Germinal center (tissue), 1 donor: ENCODE data around the gene ATXN1.
"Not testable (repeated sequence)": the region's sequence is repeated elsewhere in the genome, so short reads cannot be mapped to it uniquely, and the experiment has no call there.

ENCODE experiments used
- DNase-seq: peaks from one replicate; pipeline ENCODE4 v3.0.0; 2012; ENCODE audit warnings: mixed read lengths, low spot score

The ATXN1 gene

DNA sequence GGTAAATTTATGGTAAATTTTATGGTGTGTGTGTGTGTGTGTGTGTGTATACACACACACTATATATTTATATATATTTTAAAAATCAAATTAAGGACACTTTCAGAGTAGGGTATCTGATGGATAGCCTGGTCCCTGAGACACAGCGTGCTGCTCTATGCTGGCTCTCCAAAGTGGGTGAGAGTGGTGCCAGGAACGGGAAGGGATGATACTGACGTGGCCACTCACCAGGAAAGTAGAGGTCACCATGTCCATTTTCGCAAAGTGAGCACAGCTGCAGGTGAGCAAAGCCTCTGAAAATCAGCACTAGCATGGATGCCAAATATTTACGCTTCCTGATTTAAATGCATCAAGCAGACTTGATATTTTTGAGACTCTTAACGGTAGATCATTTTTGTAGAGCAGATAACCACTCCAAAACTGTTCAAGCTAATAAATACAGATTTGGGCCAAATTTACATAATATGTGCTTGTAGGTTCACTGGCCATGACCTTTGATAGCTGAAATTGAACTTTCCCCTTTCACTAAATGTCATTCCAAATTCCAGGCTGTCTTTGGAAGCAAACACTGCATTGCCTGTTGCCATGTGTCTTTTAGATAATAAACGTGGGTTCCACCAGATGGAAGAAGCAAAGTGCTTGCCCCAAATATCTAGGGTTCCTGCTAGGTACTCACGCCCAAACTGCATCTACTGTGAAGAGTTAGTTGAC lies 116.6 kb downstream of the ATXN1 start:
- no peak for DNase-seq

DNA sequence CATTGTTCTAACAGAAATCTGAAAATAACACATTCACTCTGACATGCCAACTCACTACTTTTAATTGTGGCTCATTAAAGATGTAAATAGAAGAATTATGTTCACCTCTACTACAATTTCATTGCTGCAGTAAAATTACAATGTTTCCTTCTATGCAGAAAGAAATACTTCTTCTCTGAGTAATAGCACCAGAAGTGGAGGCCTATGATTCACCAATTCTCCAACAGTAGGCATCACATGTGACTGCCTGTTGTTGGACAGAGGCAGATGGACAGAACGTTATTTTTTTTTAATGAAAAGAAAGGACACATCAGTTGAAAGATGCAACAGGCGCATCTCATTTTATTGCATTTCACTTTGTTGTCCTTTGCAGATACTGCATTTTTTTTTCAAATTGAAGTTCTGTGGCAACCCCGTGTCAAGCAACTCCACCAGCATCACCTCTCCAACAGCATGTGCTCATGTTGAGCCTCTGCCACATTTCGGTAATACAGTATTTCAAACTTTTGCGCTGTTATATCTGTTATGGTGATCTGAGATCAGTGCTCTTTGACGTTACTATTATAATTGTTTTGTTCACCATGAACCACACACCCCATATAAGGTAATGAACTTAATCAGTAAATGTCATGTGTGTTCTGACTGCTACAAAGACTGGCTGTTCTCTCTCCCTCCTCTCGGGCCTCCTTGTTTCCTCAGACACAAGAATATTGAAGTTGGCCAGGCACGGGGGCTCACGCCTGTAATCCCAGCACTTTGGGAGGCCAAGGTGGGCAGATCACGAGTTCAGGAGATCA lies 121.4 kb downstream of the ATXN1 start:
- DNase-seq = no peak

DNA sequence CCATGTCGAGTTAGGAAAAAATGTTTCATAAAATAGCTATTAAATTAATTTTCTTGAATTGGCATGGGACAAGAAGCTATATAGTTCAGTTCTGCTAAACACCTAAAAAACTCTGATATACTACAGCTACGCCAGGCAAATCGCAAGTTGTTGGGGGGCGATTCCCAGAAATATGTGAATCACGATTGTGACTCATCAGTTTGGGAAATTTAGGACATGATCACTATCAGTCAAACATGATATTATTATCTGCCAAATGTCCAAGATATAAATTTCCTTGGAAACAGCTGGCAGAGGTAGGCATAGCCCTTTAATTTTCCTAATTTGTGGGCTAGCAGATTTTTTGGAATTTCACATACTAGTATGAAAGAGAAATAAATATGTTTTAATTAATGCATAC lies 123.6 kb downstream of the ATXN1 start:
- DNase-seq = no peak

DNA sequence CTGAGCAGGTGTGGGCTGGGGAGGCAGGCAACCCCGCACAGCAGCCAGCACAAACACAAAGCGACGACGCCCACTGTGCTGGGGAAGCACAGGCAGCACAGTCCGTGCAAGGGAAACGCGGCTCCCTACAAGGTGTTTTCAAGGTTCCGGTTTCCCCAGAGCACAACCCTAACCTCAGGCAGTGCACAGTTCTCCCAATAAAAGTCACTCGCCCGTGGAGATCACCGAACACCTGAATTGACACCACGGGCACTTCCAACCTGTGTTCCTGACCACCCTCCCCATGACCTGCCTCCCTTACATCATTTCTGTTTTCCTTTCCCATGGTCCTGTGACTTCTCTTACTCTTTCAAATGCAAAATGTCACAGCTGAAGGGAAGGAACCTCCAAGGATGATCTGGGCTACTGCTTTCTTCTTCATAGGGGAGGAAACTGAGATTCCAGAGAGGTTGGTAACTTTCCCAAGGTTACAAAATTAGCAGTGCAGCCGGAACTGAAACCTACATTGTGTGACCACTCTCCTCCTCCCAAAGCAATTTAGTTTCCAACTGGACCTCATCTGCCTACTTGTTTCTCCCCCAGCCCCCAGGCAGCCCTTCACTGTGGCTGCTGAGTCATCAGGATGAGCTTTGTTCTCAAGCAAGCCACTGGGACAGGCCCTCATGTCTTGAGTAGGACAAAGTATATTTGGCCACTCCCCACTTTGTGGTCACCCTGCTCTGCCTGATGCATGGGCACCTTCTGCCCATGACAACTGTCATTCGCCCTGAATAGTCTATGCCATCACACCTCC lies 125.3 kb downstream of the ATXN1 start:
- no peak for DNase-seq

DNA sequence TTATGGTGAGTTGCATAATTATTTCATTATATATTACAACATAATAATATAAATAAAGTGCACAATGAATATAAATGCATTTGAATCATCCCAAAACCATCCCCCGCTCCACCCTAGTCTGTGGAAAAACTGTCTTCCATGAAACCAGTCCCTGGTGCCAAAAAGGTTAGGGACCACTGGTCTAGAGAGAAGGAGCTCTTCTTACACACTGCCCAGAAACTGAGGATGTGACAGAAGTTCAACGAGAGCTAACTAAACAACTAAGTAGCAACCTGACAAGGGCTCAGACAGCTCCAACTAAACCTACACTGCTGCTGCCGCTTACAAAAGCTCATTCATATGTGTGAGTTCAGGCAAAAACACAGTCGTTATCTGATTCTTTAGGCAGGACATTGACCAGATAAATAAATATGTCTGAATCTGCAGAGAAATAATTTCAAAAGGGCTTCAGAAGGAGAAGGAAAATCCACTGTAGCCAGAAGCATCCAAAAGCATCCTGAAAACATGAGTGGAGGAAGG lies 125.9 kb downstream of the ATXN1 start:
- DNase-seq = no peak

DNA sequence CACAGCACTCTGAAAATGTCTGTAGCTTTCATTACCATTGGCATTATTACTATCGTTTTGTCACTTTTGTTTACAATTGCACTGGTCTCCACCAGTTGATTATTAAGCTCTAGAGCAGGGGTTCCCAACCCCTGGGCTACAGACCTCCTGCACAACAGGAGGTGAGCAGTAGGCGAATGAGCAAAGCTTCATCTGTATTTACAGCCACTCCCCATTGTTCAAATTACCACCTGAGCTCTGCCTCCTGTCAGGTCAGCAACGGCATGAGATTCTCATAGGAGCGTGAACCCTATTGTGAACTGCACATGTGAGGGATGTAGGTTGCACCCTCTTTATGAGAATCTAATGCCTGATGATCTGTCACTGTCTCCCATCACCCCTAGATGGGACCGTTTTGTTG lies 126.4 kb downstream of the ATXN1 start:
- no peak for DNase-seq

DNA sequence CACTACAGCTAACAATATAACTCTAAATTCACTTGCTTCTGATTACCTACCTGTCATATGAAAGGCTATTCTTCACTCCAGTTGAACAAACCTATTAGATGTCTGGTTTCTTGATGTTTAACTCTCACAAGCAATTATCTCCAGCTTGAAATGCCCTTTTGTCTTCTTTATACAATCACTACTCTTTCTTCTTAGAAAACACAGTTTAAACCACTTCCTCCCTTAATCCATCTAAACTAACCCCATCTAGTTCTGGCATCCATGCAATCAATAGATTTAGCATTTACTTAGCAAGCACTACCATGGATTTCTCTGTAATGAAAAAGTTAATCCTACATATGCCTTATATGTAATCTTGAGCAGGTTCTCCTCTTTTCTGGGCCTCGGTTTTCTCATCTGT lies 127.3 kb downstream of the ATXN1 start:
- DNase-seq = no peak

DNA sequence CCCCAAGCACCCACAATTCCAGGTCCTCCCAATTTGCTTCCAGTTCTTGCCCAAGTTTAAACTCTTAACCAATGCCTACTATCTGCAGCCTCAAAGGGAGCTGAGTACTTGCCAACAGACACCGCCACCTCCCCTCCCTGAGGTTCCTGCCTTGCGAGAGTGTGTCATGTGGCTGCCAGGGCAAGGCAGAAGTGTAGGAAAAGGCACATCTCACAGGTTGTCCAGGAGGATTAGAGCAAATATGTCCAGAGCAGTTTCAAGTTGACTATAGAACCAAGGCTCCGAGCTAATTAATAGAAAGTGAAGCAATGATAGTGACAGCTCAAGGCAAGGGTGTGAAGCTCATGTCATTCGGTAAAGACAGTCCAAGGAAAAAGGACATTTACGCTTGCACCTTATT lies 127.8 kb downstream of the ATXN1 start:
- no peak for DNase-seq

DNA sequence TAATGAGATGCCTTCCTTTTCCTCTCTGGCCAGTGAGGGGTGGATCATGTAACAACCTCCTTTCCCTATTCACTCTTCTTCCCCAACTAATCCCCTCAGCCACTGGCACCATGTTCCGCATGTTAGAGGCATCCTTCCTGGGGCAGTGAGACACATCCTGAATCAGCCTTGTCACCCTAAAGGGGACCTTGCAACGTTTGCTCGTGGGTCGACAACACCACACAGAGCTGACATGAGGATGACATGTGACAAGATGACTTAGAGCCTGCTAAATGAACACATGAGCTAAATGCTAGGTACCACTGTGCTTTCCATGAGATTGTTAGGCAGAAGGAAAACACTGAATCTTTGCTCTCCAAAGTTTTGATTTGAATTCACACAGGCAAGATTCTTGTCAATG lies 129.2 kb downstream of the ATXN1 start:
- DNase-seq = no peak

DNA sequence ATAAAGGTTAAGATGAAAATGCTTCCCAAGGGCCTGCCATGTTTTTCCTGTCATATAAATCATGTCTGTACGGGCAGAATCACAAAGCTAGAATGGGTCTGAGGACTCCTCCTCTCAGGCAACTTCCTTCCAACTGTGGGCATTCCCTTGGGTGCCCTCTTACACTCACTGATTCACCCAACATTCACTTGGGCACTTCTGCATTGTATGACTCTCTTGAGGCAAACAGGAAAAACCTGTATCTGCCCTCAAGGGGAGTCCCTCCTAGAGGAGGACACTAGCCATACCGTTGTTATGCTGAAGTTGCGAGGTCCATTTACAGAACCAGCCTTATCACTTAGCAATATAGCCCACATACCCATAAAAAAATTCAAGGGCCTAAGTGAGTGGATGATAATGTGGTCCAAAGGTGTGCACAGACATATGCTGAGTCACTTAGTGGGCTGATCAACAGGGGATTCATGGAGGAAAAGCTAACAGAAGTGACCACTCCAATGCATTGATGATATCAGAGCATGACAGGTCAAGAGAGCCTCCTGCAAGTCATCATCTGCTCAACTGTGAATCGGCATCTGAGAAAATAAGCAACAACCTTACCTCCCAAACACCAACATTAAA lies 131.1 kb downstream of the ATXN1 start:
- no peak for DNase-seq

DNA sequence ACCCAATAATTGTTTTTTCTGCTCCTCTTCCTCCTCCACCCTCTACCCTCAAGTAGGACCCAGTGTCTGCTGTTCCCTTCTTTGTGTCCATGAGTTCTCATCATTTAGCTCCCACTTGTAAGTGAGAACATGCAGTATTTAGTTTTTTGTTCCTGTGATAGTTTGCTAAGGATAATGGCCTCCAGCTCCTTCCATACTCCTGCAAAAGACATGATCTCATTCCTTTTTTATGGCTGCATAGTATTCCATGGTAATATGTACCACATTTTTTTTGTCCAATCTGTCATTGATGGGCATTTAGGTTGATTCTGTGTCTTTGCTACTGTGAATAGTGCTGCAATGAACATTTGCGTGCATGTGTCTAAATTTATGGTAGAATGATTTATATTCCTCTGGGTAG lies 132.7 kb downstream of the ATXN1 start:
- not testable (repeated sequence) for DNase-seq

DNA sequence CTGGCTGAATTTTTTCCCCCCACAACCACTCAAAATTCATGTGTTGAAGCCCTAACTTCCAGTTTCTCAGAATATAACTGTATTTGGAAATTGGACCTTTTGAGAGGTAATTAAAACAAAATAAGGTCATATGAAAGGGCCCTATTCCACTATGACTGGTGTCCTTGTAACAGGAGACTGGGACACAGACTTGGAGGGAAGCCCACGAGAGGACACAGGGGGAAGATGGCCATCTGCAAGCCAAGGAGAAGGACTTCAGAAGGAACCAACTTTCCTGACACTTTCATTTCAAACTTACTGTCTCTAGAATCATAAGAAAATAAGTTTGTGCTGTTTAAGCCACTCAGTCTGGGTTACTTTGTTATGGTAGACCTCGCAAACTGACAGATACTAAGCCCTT lies 134.6 kb downstream of the ATXN1 start:
- no peak for DNase-seq

DNA sequence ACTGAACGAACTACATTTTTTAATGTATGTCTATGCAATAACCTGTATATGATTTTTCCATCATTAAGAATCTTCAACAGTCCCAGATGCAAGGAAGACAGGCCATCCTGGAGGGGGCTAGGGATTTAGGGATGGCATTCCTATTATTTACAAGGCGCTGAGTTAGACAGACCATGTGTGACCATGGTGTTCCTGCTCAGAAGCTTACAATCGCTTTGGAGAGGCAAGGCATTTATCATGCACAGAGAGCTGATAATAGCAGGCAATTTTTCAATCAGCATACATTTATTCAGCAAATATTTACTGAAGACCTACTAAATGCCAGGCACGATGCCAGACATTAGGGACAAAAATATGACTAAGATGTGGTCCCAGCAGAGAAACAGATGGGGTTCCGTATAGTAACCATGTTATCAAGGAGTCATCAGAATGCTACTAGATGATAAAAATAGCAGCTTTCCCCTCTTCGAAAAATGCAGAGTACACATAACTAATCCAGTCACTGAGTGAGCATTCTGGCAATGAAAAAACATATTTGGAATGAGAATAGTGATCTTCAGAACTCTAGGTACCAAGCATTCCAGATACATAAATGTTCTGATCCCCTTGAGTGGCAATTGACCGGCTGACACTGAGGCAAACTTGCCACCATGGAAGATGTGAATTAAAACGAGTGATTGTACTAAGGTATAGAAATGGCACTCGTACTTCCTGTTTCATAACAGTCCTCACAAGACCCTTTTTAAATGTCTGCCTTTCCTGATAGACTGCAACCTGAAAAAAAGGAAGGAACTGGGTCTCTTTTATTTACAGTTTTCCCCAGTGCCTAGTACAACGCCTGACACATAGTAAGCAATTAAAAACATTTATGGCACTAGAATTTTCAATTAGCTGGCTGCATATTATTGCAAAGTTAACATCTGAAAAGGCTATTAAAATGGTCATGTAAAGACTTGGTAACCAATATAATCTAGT lies 135.7 kb downstream of the ATXN1 start:
- no peak for DNase-seq

DNA sequence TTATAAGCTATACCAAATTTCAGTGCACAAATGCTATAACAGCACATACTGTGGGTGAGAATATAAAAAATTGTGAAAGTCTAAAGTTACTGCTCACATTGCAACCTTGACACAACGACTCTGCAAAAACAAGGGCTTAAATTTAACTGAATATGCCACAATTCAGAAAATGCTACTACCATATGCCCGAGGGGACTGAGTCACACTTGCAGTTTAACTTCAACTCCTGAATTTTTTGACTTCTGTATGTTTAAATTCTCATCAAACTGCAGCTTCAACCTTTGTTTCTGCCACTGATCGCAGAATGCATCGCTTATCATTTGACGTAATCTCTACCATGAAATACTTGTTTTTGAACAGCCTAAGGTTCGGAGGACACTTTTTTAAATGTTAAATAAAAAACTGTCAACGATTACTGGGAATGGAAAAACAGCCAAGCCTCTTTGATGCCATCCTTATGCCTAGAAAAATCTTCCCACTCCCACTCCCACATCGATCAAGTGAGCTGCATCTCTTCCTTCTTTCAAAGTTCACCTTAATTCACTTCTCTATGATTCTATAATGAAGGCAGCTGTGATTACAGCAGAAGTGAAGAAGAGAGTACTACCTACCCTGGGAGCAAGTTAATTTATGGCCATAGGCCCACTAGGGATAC lies 136.5 kb downstream of the ATXN1 start:
- no peak for DNase-seq

DNA sequence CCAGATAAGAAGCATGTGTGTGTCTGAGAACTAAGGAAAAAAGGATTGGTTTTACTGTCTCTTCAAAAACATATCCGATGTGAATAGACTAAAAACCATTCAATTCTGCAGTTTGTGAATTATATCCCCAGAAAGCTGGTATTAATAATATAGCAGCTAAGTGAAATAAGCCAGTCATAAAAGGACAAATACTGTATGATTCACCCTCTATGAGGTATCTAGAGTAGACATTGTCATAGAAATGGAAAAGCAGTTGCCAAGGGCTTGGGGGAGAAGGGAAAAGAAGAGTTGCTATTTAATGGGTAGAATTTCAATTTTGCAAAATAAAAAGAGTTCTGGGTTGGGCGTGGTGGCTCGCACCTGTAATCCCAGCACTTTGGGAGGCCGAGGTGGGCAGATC lies 137.5 kb downstream of the ATXN1 start:
- DNase-seq = no peak

DNA sequence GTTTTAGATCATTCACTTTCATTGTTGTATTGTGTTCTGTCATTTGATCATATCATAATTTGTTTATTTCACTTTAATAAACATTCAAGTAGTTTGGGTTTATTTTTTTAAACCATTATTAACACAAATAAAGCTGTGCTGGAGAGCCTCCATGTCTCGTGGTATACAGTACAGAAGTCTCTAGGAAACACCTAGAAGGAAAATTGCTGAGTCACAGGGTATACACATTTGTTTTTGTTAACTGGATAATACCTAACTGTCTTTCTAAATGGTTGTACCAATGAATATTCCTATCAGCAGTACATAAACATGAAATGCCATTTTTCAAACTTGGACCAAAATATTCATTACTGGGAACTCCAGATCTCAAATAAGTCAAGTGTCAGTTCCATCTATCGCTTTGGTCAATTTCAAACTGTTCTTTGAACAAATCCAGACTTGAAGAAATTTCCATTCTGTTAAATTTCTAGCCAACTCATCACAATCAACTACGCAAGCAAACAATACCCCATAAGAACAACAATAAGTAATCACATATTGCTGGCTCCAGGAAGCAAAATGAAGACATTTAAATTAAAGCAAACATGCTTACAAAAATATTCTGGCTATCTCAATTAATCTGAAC lies 138.1 kb downstream of the ATXN1 start:
- DNase-seq = no peak

DNA sequence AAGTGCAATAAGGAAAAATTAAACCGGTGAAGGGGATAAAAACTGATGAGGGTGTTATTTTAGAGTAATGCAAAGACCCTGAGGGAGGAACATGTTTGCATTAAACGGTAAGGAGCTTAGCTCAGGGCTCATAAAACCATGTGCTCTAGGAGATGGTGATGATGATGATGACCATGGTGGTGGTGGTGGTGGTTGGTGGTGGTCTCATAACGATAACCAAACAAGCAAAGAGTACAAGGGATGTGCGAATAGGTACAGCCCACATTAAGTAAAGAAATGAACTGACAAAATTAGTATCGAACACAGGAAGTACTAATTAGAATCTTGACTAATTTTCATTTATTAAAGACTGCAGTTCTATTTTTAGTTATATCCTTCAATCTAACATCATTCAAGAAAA lies 139.1 kb downstream of the ATXN1 start:
- DNase-seq = no peak

DNA sequence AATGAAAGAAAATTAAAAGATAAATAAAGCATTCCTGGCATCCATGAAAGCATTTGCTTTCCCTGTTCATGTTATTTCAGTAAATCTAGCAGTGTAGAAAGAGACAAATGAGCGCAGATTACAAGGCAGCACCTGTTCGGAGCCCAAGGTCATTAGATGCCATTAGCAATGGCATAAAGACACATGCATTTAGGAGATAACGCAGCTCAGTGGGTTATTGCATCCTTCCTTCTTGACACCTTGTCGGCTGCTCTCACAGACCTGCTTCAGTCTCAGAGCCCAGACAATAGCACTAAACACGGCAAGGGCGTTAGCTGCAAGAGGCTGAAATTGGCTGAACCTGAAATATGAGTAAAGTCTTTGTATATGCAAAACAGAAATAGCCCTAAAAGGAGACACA lies 140.3 kb downstream of the ATXN1 start:
- no peak for DNase-seq

DNA sequence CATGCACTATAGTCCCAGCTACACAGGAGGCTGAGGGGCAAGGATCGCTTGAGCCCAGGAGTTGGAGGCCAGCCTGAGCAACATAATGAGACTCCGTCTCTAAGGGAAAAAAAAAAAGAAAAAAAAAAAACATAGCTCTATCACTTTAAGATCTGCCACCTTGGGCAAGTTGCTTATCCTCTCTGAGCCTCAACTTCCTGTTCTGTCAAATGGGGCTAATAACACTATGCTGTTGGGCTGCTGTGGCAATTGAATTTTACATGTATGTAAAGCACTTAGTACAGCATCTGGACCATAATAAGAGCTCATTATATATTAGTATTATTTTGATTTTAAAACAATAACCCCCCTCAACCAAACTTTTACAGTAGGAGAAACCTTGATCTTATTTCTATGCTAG lies 141.5 kb downstream of the ATXN1 start:
- no peak for DNase-seq

DNA sequence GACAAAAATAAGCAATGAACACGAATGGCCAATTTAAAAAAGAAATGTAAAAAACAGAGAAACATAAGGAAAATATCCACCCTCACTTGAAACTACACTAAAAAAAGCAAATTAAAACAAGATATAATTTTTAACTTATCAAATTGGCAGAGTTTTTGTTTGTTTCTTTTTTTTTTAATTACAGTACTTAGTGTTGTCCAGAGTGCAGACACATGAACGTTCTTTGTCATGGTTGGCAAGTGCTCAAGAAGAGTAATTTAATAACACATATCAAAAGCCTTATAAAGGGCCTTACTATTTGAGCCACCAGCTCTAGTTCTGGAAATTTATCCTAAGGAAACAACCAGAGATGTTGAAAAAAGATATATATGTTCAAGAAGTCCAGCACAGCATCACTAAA lies 142.3 kb downstream of the ATXN1 start:
- no peak for DNase-seq
